ENCODE measurements around the gene EMILIN1. TPM values are rescaled to one million over a fixed set of nuclear protein-coding genes. Genes with fewer than 3 reads are reported as not detected.

EMILIN1 gene
- total and polyA plus RNA-seq, 2 of the 8 experiments (the other 6 are each of a cell fraction or from before 2014, with no cell fraction given), result 1.9 to 3.0 TPM

DNA sequence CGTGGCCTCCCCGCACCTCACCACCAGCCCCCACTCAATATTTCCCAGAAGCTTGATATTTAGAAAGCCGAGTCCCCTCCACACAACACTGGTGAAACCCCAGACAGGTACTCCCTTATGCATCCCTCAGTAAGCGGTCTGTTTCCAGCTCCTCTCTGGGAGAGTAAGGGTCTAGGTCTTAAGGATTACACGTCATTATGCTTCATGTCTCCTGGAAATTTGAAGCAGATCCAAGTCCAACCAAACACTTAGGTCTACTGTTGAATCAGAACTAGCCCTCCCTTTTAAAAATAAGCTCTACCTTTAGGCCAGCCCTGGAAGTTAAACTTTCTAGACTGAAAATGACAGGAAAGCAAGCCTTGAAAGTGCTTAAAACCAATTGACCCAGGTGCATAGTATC, 5.5 kb upstream of the EMILIN1 start (continued):
- TF ChIP-seq, protein P1, sequence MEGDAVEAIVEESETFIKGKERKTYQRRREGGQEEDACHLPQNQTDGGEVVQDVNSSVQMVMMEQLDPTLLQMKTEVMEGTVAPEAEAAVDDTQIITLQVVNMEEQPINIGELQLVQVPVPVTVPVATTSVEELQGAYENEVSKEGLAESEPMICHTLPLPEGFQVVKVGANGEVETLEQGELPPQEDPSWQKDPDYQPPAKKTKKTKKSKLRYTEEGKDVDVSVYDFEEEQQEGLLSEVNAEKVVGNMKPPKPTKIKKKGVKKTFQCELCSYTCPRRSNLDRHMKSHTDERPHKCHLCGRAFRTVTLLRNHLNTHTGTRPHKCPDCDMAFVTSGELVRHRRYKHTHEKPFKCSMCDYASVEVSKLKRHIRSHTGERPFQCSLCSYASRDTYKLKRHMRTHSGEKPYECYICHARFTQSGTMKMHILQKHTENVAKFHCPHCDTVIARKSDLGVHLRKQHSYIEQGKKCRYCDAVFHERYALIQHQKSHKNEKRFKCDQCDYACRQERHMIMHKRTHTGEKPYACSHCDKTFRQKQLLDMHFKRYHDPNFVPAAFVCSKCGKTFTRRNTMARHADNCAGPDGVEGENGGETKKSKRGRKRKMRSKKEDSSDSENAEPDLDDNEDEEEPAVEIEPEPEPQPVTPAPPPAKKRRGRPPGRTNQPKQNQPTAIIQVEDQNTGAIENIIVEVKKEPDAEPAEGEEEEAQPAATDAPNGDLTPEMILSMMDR (IDR thresholded peaks at IDR 0.05; ENCODE audit: control extremely low read depth in 1 of 3, insufficient read depth in 1 of 3, low read depth in 1 of 3, low read length in 3 of 3), result no peak

Measured in H1 (cell line).